HUES6 (cell line): ENCODE measurements around the gene LIM2.

ENCODE experiments used
- H3K27ac ChIP-seq: 2 replicates; pipeline ENCODE4 v1.7.0; 2013; ENCODE audit warnings: low read depth, mild to moderate bottlenecking, low read length, inconsistent platforms
- H3K27me3 ChIP-seq: 2 replicates; pipeline ENCODE4 v1.6.1; 2013; ENCODE audit warnings: low read length; ENCODE audit not compliant: control insufficient read depth, insufficient read depth
- H3K36me3 ChIP-seq: 2 replicates; pipeline ENCODE4 v1.6.1; 2013; ENCODE audit warnings: low read length; ENCODE audit not compliant: control insufficient read depth, insufficient read depth
- H3K4me1 ChIP-seq: 2 replicates; pipeline ENCODE4 v1.6.1; 2013; ENCODE audit warnings: low read length; ENCODE audit not compliant: control insufficient read depth, insufficient read depth
- H3K4me3 ChIP-seq: 2 replicates; pipeline ENCODE4 v1.5.1; 2013; ENCODE audit warnings: low read depth, low read length
- H3K9ac ChIP-seq: one replicate; pipeline ENCODE4 v1.6.1; 2013; ENCODE audit warnings: mild to moderate bottlenecking, low read length
- H3K9me3 ChIP-seq: 2 replicates; pipeline ENCODE4 v1.6.1; 2013; ENCODE audit warnings: low read depth, low read length; ENCODE audit not compliant: control insufficient read depth, insufficient read depth

LIM2 gene

GRCh38 chr19:51347209-51347928 lies 40.4 kb downstream of the LIM2 start:
- no peak overlapping the region for H3K9ac ChIP-seq
- H3K4me1 ChIP-seq: peaks cover 8% of the 10 kb centered on the region
- H3K27me3 ChIP-seq: no peaks in the 10 kb centered on the region
- H3K27ac ChIP-seq: no peak overlapping the region
- H3K36me3 ChIP-seq: peaks cover 20% of the 10 kb centered on the region
- no peak overlapping the region for H3K4me3 ChIP-seq
- no peaks in the 10 kb centered on the region for H3K9me3 ChIP-seq

- Histone ChIP-seq H3K9me3 (no peaks in the 10 kb centered on the region), H3K36me3 (peaks cover 18% of the 10 kb centered on the region), H3K9ac (no peak overlapping the region), H3K27me3 (peaks cover 2% of the 10 kb centered on the region), H3K4me1 (peaks cover 15% of the 10 kb centered on the region), H3K4me3 (no peak overlapping the region), H3K27ac (no peak overlapping the region)
Measured at GRCh38 chr19:51346742-51347141, 41.0 kb downstream of the LIM2 start.

- H3K27me3 ChIP-seq: peaks cover 18% of the 10 kb centered on the region
- no peak overlapping the region for H3K4me3 ChIP-seq
- H3K36me3 ChIP-seq: peaks cover 12% of the 10 kb centered on the region
- H3K27ac ChIP-seq: no peak overlapping the region
- H3K9me3 ChIP-seq: no peaks in the 10 kb centered on the region
- peaks cover 24% of the 10 kb centered on the region for H3K4me1 ChIP-seq
- H3K9ac ChIP-seq: no peak overlapping the region
Measured at GRCh38 chr19:51345076-51345620, 42.6 kb downstream of the LIM2 start.

- H3K27me3 ChIP-seq: peaks cover 19% of the 10 kb centered on the region
- H3K9me3 ChIP-seq: no peaks in the 10 kb centered on the region
- peaks cover 31% of the 10 kb centered on the region for H3K4me1 ChIP-seq
- no peak overlapping the region for H3K4me3 ChIP-seq
- no peak overlapping the region for H3K27ac ChIP-seq
- H3K36me3 ChIP-seq: peaks cover 9% of the 10 kb centered on the region; the same call in 1 of the 2 replicates
- H3K9ac ChIP-seq: no peak overlapping the region
Measured at GRCh38 chr19:51342631-51343569, 44.9 kb downstream of the LIM2 start.

- H3K4me1 ChIP-seq: peaks cover 34% of the 10 kb centered on the region
- peaks cover 9% of the 10 kb centered on the region; the same call in 1 of the 2 replicates for H3K36me3 ChIP-seq
- H3K4me3 ChIP-seq: peak within 1 kb of the TSS; percentile 81
- H3K27me3 ChIP-seq: peaks cover 19% of the 10 kb centered on the region
- H3K9ac ChIP-seq: no peak within 1 kb of the TSS
- H3K27ac ChIP-seq: no peak within 1 kb of the TSS
- no peaks in the 10 kb centered on the region for H3K9me3 ChIP-seq
Measured at GRCh38 chr19:51341976-51342580, 45.7 kb downstream of the LIM2 start, which contains the start of gene VSIG10L. Gene VSIG10L, minus strand, starts transcription at chr19:51342139. Its CDS starts 15 bp downstream, at chr19:51342124.

- Histone ChIP-seq H3K27ac (no peak overlapping the region), H3K9ac (no peak overlapping the region), H3K27me3 (peaks cover 19% of the 10 kb centered on the region), H3K36me3 (peaks cover 6% of the 10 kb centered on the region; the same call in 1 of the 2 replicates), H3K4me1 (peaks cover 34% of the 10 kb centered on the region), H3K9me3 (no peaks in the 10 kb centered on the region), H3K4me3 (peak overlapping the region; percentile 81)
Measured at GRCh38 chr19:51341066-51341465, 46.7 kb downstream of the LIM2 start.

- Histone ChIP-seq H3K9me3 (no peaks in the 10 kb centered on the region), H3K9ac (peak overlapping the region; percentile 77), H3K27ac (no peak overlapping the region), H3K4me1 (peaks cover 34% of the 10 kb centered on the region), H3K4me3 (peak overlapping the region; percentile 81), H3K27me3 (peaks cover 19% of the 10 kb centered on the region), H3K36me3 (no peaks in the 10 kb centered on the region)
Measured at GRCh38 chr19:51339687-51340656, 47.8 kb downstream of the LIM2 start.

- peaks cover 34% of the 10 kb centered on the region for H3K4me1 ChIP-seq
- H3K4me3 ChIP-seq: peak overlapping the region; percentile 81
- peaks cover 19% of the 10 kb centered on the region for H3K27me3 ChIP-seq
- peak overlapping the region; percentile 18 for H3K9ac ChIP-seq
- no peaks in the 10 kb centered on the region for H3K36me3 ChIP-seq
- no peak overlapping the region for H3K27ac ChIP-seq
- H3K9me3 ChIP-seq: no peaks in the 10 kb centered on the region
Measured at GRCh38 chr19:51339313-51339686, 48.5 kb downstream of the LIM2 start.

- Histone ChIP-seq H3K36me3 (peaks cover 2% of the 10 kb centered on the region; the same call in 1 of the 2 replicates), H3K4me3 (peak overlapping the region; percentile 81), H3K4me1 (peaks cover 34% of the 10 kb centered on the region), H3K9me3 (no peaks in the 10 kb centered on the region), H3K27ac (no peak overlapping the region), H3K9ac (peak overlapping the region; percentile 42), H3K27me3 (peaks cover 19% of the 10 kb centered on the region)
Measured at GRCh38 chr19:51338563-51339312, 49.0 kb downstream of the LIM2 start.
